Midbrain (tissue), 1 donor: ENCODE results near the gene ANXA11.
A peak's percentile ranks its signal among the peaks of the same experiment; 100 is the strongest.

Experiments used
- DNase-seq: peaks from one replicate; lab custom pipeline; 2025; lab: John Stamatoyannopoulos, UW

The ANXA11 gene

GRCh38 chr10:80187465-80188409, 17.6 kb downstream of the ANXA11 start:
- no peak for DNase-seq

GRCh38 chr10:80187060-80187459, 18.3 kb downstream of the ANXA11 start:
- DNase-seq: no peak

DNA sequence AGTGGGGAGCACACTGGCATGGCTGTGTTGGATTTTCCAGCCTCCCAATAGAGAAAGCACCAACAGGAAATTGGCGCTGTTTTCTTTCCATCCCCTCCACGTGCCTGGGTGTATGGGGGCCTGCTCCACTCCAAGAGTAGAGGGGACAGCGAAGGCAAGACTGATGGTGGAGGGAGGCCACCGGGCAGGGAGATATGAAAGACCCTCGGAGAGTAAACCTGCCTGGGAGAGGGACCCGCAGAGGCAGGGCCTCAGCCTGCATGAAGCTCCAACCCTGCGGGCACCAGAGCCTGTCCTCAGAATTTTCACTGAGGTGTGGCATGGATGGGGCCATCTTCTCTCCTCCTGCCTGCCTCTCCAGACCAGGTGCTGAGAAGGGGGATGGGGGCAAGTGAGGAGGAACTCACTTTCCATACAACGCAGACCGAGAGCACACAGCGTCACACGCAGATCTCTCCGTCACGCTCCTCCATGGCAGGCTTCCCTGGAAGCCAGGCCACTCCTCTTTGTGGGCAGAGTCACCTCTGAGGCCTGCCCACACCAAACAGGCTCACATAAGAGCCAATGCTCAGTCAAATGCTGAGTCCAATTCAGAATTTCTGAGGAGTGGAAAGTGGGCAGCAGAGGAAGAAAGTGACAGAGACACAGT, 18.8 kb downstream of the ANXA11 start:
- DNase-seq: no peak

- no peak for DNase-seq
Measured at GRCh38 chr10:80185578-80186299, 19.6 kb downstream of the ANXA11 start.

DNA sequence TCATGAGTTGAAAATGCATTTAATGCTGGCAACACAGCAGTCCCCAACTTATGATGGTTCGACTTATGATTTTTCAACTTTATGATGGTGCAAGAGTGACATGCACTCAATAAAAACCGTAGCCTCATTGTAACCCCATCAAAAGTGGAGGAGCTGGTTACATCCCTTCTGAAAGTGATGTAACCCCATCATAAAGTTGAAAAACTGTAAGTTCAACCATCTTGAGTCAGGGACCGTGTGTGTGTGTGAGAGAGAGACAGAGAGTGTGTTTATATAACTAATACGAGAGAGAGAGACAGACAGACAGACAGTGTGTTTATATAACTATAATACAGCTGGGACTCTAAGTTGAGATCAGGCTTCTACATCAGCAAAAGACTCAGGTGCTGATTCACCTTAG, 21.0 kb downstream of the ANXA11 start:
- DNase-seq: no peak

GRCh38 chr10:80183436-80183835, 21.9 kb downstream of the ANXA11 start:
- no peak for DNase-seq

DNA sequence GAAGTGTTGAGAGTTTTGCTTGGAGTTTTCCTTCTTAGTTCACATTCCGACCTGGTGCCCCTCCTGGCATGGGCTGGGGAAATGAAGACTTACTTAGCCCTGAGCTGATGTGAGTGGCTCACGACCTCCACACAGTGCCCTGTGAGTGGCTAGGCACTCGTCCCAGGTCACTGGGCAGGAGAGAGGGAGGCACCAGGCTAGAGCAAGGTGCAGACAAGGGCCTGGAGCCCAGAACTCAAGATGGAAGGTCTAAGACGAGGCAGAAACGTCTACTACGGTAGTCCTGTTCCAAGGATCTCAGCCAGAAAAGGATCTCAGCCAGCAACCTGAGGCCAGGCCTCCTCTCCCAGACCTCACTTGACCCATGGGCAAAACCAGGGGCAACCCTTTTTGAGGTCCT, 22.4 kb downstream of the ANXA11 start:
- no peak for DNase-seq

- DNase-seq: no peak
Measured at GRCh38 chr10:80177781-80178636, 27.3 kb downstream of the ANXA11 start.

- DNase-seq: no peak
Measured at GRCh38 chr10:80176526-80176925, 28.8 kb downstream of the ANXA11 start.

DNA sequence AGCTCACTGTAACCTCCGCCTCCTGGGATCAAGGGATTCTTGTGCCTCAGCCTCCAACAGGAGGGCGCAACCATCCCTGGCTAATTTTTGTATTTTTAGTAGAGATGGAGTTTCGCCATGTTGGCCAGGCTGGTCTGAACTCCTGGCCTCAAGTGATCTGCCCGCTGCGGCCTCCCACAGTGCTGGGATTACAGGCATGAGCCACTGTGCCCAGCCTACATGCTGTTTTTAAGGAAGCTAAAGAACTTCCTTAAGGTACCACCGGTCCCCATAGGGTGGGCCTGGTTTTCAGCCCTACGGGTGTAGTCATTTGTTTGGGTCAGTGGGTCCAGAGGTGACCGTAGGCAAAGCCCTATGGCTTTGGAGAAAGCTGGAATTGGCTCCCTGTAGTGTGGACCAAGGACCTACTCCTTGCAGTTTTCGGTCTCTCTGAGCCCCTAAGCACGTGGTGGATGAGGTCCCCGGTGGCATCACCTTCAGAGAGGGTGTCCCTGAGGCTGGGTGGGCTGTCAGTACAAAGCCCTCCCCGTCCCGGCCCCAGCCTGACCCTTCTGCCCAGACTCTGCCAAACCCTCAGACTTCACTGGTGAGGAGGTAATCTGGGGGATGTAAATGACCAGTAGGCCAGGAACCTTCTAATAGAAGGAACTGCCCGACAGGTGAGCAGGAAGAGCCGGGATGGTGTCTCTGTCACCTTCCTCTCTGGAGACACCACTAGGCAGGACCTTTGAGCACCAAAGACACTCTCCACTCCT, 30.5 kb downstream of the ANXA11 start:
- DNase-seq: no peak

GRCh38 chr10:80173466-80173865, 31.9 kb downstream of the ANXA11 start:
- no peak for DNase-seq

GRCh38 chr10:80172896-80173295, 32.4 kb downstream of the ANXA11 start:
- no peak for DNase-seq

GRCh38 chr10:80171248-80171660, 34.1 kb downstream of the ANXA11 start:
- DNase-seq: no peak

GRCh38 chr10:80170641-80171040, 34.7 kb downstream of the ANXA11 start:
- no peak for DNase-seq

DNA sequence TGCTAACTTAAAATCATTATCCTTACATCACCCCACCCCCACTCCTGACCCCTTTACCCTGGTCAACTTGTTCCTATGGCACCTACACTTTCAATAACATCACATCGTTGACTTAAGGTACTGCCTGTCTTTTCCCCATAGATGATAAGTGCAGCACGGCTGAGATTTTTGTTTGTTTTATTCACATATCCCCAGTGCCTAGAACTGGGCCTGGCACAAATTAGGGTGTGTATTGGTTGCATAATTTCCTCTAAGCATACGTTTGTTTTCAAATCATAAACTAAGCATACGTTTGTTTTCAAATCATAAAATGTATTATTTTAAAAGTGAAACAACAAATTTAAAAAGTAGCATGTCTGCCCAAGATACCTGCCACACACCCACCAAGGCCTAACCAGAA, 35.3 kb downstream of the ANXA11 start:
- no peak for DNase-seq

GRCh38 chr10:80168679-80169380, 36.5 kb downstream of the ANXA11 start:
- DNase-seq: no peak

- no peak for DNase-seq
Measured at GRCh38 chr10:80168162-80168511, 37.2 kb downstream of the ANXA11 start.

DNA sequence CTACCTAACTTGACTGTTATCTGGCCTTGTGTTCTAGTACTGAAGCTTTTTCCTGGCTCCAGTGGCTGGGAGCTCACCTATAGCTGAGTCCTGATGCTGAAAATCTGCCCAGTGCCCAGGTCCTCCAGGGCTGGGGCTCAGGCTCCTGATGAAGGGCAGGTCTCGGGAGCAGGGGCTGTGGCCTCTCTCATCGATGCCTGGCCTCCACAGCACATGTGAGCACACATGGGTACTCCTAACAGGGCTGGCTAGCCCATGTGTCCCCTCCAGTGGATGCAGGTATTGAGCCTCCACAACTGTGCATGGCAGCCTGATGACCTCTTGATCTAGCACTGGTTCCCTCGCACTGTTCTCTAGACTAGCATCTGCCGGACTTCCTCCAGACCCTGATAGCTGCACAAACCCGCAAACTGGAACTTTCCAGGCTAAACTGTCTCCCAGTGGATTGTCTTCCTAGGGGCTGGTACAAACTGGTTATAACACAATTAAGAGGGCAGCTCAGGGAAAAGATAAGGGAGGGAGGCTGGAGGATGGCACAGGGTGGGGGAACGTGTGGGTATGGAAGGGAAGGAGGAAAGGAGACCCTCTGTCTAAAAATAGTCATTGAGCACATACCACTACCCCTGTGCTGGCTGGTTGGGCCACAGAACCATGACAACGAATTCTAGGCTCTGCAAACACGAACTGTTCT, 37.7 kb downstream of the ANXA11 start:
- DNase-seq: peak; percentile 15

DNA sequence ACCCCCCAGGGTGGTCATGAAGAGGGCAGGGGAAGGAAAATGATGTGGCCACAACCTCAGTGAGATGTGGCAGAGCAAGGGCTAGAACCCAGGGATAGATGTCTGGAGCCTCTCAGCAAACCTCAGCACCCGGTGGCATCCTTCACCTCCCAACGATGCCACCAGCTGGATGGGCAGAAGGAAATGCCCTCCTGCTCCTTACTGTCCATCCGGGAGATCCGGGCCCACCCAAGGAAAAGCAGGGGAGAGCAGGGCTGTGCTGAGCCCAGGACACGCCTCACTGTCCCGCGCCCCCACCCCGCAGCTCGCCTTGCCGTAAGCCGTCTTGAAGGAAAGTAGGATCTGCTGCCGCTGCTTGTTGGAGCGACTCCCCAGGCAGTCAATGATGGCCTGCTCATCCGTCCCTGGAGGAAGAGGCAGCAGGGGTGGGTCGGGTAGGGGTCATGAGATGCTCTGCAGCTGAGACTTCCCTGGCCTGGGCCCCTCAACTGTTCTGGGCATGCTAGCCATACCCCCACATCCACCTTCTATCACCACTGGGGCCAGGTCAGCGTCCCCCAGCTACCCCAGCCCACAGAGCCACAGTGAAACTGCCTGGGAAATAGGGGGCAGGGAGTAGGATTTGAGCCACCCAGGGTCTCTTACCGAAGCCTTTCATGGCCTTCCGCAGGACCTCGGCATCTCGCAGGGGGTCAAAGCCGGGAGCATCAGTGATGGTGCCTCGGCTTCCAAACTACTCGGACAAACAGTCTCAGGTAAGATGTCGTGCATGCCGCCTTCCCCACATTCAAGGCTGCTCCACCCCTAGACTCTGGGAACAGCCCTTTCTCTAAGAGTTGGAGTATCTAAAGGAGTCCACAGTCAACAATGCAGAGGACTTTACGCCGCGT, 38.5 kb downstream of the ANXA11 start:
- DNase-seq: no peak
